Neuronal stem cell (in vitro differentiated cells): ENCODE measurements around the gene PBX2.

Experiments used
- DNase-seq: peaks from one replicate; pipeline ENCODE4 v3.0.0-alpha.2; 2013; ENCODE audit warnings: low spot score
- H2AFZ ChIP-seq: one replicate; pipeline ENCODE4 v1.6.1; 2013; ENCODE audit warnings: mild to moderate bottlenecking, low read length, inconsistent platforms
- H2AK5ac ChIP-seq: 2 replicates; pipeline ENCODE4 v1.6.1; 2013; ENCODE audit warnings: low read depth, mild to moderate bottlenecking, inconsistent platforms, low read length, moderate library complexity, mixed read lengths
- H2BK120ac ChIP-seq: 2 replicates; pipeline ENCODE4 v1.6.1; 2013; ENCODE audit warnings: low read depth, mild to moderate bottlenecking, inconsistent platforms, low read length, moderate library complexity, mixed read lengths
- H2BK12ac ChIP-seq: one replicate; pipeline ENCODE4 v1.6.1; 2013; ENCODE audit warnings: low read length, inconsistent platforms
- H2BK15ac ChIP-seq: 2 replicates; pipeline ENCODE4 v1.6.1; 2013; ENCODE audit warnings: mild to moderate bottlenecking, low read length, inconsistent platforms, mixed read lengths
- H2BK5ac ChIP-seq: one replicate; pipeline ENCODE4 v1.6.1; 2013; ENCODE audit warnings: inconsistent platforms, mild to moderate bottlenecking, low read length, moderate library complexity
- H3K14ac ChIP-seq: one replicate; pipeline ENCODE4 v1.6.1; 2013; ENCODE audit warnings: low read length, inconsistent platforms
- H3K18ac ChIP-seq: 2 replicates; pipeline ENCODE4 v1.6.1; 2013; ENCODE audit warnings: low read length, inconsistent platforms
- H3K23ac ChIP-seq: 2 replicates; pipeline ENCODE4 v1.6.1; 2013; ENCODE audit warnings: low read depth, mild to moderate bottlenecking, mixed read lengths, low read length, inconsistent platforms; ENCODE audit not compliant: poor library complexity
- H3K27ac ChIP-seq: replicated peaks from 3 replicates; pipeline ENCODE4 v1.5.1; 2013; ENCODE audit warnings: low read length, inconsistent platforms
- H3K27me3 ChIP-seq, 3 experiments: 2 replicates each; pipeline ENCODE4 v1.6.1; 2013; ENCODE audit warnings: low read length in 3 of 3, mild to moderate bottlenecking in 2 of 3, inconsistent platforms in 1 of 3, low read depth in 1 of 3, mixed read lengths in 1 of 3, moderate library complexity in 1 of 3; ENCODE audit not compliant: control insufficient read depth in 3 of 3, insufficient read depth in 3 of 3
- H3K36me3 ChIP-seq, 2 donors: replicated peaks in 1 of 2; 2 replicates each; pipeline ENCODE4 v1.6.1; 2013; ENCODE audit warnings: low read length in 2 of 2; ENCODE audit not compliant: control insufficient read depth in 2 of 2, insufficient read depth in 2 of 2
- H3K4ac ChIP-seq: 2 replicates; pipeline ENCODE4 v1.6.1; 2013; ENCODE audit warnings: inconsistent platforms, mild to moderate bottlenecking, low read length, moderate library complexity
- H3K4me1 ChIP-seq, 2 donors: 1 replicate in 1 of 2; 2 replicates in 1 of 2; pipeline ENCODE4 v1.6.1; 2013; ENCODE audit warnings: low read length in 2 of 2, low read depth in 1 of 2; ENCODE audit not compliant: control insufficient read depth in 2 of 2, insufficient read depth in 1 of 2
- H3K4me2 ChIP-seq: one replicate; pipeline ENCODE4 v1.6.1; 2013; ENCODE audit warnings: mild to moderate bottlenecking, low read length, inconsistent platforms; ENCODE audit not compliant: insufficient read depth, poor library complexity, severe bottlenecking
- H3K4me3 ChIP-seq, 2 donors: 2 replicates each; pipeline ENCODE4 v1.5.1; 2013; ENCODE audit warnings: low read length in 2 of 2, mild to moderate bottlenecking in 2 of 2, inconsistent platforms in 1 of 2, moderate library complexity in 1 of 2
- H3K79me1 ChIP-seq: one replicate; pipeline ENCODE4 v1.6.1; 2013; ENCODE audit warnings: low read depth, mild to moderate bottlenecking, inconsistent platforms, low read length, moderate library complexity
- H3K9ac ChIP-seq: one replicate; pipeline ENCODE4 v1.6.1; 2013; ENCODE audit warnings: mild to moderate bottlenecking, low read depth, low read length, inconsistent platforms; ENCODE audit not compliant: poor library complexity
- H3K9me3 ChIP-seq, 2 donors: replicated peaks in 1 of 2; 2 replicates each; pipeline versions ENCODE3 to v1.6.1; 2013; ENCODE audit warnings: low read length in 2 of 2, mild to moderate bottlenecking in 2 of 2, inconsistent platforms in 1 of 2, low read depth in 1 of 2, mixed read lengths in 1 of 2, moderate library complexity in 1 of 2; ENCODE audit not compliant: control insufficient read depth in 2 of 2, insufficient read depth in 1 of 2
- H4K8ac ChIP-seq: one replicate; pipeline ENCODE4 v1.6.1; 2013; ENCODE audit warnings: low read depth, mild to moderate bottlenecking, inconsistent platforms, low read length, moderate library complexity
- H4K91ac ChIP-seq: one replicate; pipeline ENCODE4 v1.6.1; 2013; ENCODE audit warnings: low read length, low read depth, mild to moderate bottlenecking, inconsistent platforms; ENCODE audit not compliant: poor library complexity
- WGBS, 2 donors: extraction: QIAGEN DNeasy Blood & Tissue Kit; methylation state at CpG; one replicate each; pipeline ENCODE4 v1.1.7; 2013; ENCODE audit warnings: missing lambda C conversion rate in 2 of 2, mixed read lengths in 1 of 2; ENCODE audit not compliant: insufficient read length in 2 of 2, insufficient replicate concordance in 1 of 2; ENCODE audit errors: extremely low coverage in 2 of 2; 5-methylcytosine and 5-hydroxymethylcytosine counted together

The PBX2 gene

DNA sequence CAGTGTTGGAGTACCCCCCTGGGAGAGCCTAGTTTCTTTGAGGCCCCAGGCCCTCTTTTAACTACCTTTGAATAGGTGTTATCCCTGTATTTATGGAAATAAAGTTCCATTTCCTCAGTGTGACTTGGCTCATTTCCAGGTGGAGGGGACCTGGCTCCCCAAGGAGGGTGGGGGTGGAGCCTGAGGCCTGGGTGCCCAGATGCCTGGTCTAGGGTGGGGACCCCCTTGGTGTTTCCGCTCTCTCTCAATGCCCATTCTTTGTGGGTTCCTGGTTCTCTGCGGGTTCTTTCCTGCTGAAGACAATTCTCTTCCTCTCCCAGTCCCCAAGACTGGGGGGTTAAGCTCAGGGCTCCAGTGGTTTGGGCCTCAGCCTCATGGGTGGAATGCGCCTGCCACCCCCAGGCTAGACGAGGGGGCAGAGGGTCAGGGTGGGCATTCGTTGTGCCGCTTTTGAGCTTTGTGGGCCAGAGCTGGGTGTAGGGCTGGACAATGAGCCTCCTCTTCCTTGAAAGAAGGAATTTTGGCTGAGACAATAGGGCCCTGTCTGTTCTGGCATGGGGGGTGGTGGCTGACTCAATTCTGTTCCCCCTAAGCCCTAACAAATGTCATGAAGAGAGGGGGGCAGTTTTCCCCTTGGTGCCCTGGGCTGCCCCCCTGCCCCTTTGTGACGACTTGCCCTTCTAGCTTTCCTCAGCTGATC is 26.3 kb downstream of the PBX2 start:
- Histone ChIP-seq H4K8ac (no peak overlapping the region), H3K27ac (peak overlapping the region; percentile 81), H3K9ac (no peak overlapping the region), H3K4me1 (peaks cover 0 to 30% of the 10 kb centered on the region in 2 donors), H3K79me1 (peaks cover 1% of the 10 kb centered on the region), H3K18ac (peak overlapping the region; percentile 78), H4K91ac (no peak overlapping the region), H2BK15ac (peak overlapping the region; percentile 59), H3K14ac (no peak overlapping the region), H2AFZ (no peak overlapping the region), H3K4ac (no peak overlapping the region), H3K9me3 (no peaks in the 10 kb centered on the region), H2BK12ac (no peak overlapping the region), H3K4me2 (peak overlapping the region; percentile 43), H2BK5ac (no peak overlapping the region), H3K23ac (no peak overlapping the region), H3K4me3 (no peak overlapping the region), H3K36me3 (peaks cover 15 to 66% of the 10 kb centered on the region in 2 donors), H3K27me3 (no peaks in the 10 kb centered on the region), H2BK120ac (no peak overlapping the region), H2AK5ac (peak overlapping the region; percentile 51)
- WGBS, 2 donors, result no CpG with 5 or more reads among the region's 7 CpGs
- DNase-seq, result no peak

DNA sequence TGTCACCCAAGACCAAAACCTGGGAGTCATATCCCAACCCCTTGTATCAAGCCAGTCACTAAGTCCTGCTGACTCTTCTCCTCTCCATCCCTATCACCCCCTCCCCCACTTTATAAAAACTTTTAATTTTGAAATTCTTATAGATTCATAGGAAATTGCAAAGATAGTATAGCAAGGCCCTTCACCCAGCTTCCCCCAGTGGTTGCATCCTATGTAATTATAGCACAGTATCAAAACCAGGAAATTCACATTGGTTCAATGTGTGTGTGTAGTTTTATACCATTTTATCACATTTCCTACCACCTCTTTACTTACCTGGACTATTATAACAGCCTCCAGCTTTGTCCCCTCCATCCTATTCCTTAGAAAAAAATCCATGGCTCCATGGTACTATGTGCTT is 31.9 kb downstream of the PBX2 start:
- Histone ChIP-seq H2BK12ac (no peak overlapping the region), H3K36me3 (peaks cover 27 to 55% of the 10 kb centered on the region in 2 donors), H3K27me3 (no peaks in the 10 kb centered on the region), H3K23ac (no peak overlapping the region), H3K4me1 (peaks cover 7% of the 10 kb centered on the region in 2 donors), H2AFZ (no peak overlapping the region), H3K14ac (no peak overlapping the region), H4K8ac (no peak overlapping the region), H3K27ac (no peak overlapping the region), H4K91ac (no peak overlapping the region), H3K79me1 (peaks cover 19% of the 10 kb centered on the region), H3K4me3 (no peak overlapping the region), H2BK15ac (no peak overlapping the region), H3K4me2 (no peak overlapping the region), H3K18ac (no peak overlapping the region), H3K4ac (no peak overlapping the region), H3K9me3 (no peaks in the 10 kb centered on the region), H2BK120ac (no peak overlapping the region), H2BK5ac (no peak overlapping the region), H2AK5ac (no peak overlapping the region), H3K9ac (no peak overlapping the region)
- no peak for DNase-seq

DNA sequence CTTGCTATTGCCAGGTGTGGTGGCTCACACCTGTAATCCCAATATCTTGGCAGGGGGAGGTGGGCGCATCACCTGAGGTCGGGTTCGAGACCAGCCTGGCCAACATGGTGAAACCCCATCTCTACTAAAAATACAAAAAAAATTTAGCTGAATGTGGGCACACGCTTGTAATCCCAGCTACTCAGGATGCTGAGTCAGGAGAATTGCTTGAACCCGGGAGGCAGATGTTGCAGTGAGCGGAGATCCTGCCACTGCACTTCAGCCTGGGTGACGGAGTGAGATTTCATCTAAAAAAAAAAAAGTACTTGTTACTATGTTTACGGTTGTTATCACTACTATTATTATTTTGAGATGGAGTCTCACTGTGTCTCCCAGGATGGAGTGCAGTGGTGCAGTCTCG is 33.1 kb downstream of the PBX2 start:
- H4K91ac ChIP-seq, result no peak overlapping the region
- no peak for DNase-seq
- no peak overlapping the region for H2BK15ac ChIP-seq
- H3K9me3 ChIP-seq, result no peaks in the 10 kb centered on the region
- no peak overlapping the region for H3K9ac ChIP-seq
- peaks cover 19% of the 10 kb centered on the region for H3K79me1 ChIP-seq
- no peak overlapping the region for H3K4ac ChIP-seq
- H4K8ac ChIP-seq, result no peak overlapping the region
- H2BK12ac ChIP-seq, result no peak overlapping the region
- H2AFZ ChIP-seq, result no peak overlapping the region
- H3K23ac ChIP-seq, result no peak overlapping the region
- H3K4me3 ChIP-seq, result no peak overlapping the region
- H3K27ac ChIP-seq, result no peak overlapping the region
- WGBS, 2 donors, result no CpG with 5 or more reads among the region's 9 CpGs
- peaks cover 15 to 16% of the 10 kb centered on the region in 2 donors for H3K4me1 ChIP-seq
- no peak overlapping the region for H3K14ac ChIP-seq
- peaks cover 0 to 6% (median 0%) of the 10 kb centered on the region in 3 experiments for H3K27me3 ChIP-seq
- H2AK5ac ChIP-seq, result no peak overlapping the region
- H3K4me2 ChIP-seq, result no peak overlapping the region
- H2BK5ac ChIP-seq, result no peak overlapping the region
- peaks cover 25 to 48% of the 10 kb centered on the region in 2 donors for H3K36me3 ChIP-seq
- no peak overlapping the region for H2BK120ac ChIP-seq
- no peak overlapping the region for H3K18ac ChIP-seq

DNA sequence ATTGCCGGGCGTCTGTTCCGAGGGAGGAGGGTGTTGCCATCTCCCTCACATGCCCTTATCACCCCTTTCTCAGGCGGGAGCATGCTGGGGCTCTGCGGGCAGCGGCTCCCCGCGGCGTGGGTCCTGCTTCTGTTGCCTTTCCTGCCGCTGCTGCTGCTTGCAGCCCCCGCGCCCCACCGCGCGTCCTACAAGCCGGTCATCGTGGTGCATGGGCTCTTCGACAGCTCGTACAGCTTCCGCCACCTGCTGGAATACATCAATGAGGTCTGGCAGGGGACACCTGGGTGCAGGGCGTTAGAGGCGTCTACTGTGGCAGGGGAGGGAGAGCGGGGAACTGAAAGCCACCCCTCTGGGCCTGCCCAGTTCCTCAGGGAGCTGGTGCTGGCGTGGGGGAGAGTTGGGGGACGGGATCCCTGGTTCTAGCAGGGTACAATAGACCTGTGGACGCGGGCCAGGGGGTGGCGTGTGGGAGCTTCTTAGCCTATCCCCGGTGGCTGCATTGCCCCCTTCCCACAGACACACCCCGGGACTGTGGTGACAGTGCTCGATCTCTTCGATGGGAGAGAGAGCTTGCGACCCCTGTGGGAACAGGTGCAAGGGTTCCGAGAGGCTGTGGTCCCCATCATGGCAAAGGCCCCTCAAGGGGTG is 35.4 kb downstream of the PBX2 start:
- Histone ChIP-seq H4K91ac (no peak overlapping the region), H3K18ac (peak overlapping the region; percentile 94), H2BK12ac (no peak overlapping the region), H2AFZ (peak overlapping the region; percentile 76), H3K36me3 (peaks cover 25 to 44% of the 10 kb centered on the region in 2 donors), H3K4ac (peak overlapping the region; percentile 26), H3K9me3 (no peaks in the 10 kb centered on the region), H3K4me2 (peak overlapping the region; percentile 87), H3K27ac (peak overlapping the region; percentile 89), H2AK5ac (peak overlapping the region; percentile 88), H3K23ac (peak overlapping the region; percentile 87), H3K4me1 (peaks cover 15 to 26% of the 10 kb centered on the region in 2 donors), H3K9ac (peak overlapping the region; percentile 95), H3K4me3 (peak overlapping the region; percentile 60 to 97), H2BK15ac (peak overlapping the region; percentile 55), H2BK120ac (peak overlapping the region; percentile 62), H3K79me1 (peaks cover 19% of the 10 kb centered on the region), H3K27me3 (peaks cover 0 to 24% (median 0%) of the 10 kb centered on the region in 3 experiments), H3K14ac (peak overlapping the region; percentile 86), H4K8ac (no peak overlapping the region), H2BK5ac (peak overlapping the region; percentile 90)
- no peak for DNase-seq
- WGBS, 2 donors, result no CpG with 5 or more reads among the region's 34 CpGs
